OCI-LY7 (cell line): Measurements from ENCODE around the gene UFD1.

ENCODE experiments used
- EZH2phosphoT487 ChIP-seq: fragments of 200-600 bp; sonication (generic); IDR thresholded peaks from 2 replicates; pipeline ENCODE4 v1.6.1; 2018; ENCODE audit warnings: low read depth, borderline replicate concordance, mild to moderate bottlenecking, mixed run types, antibody characterized with exemption, low read length, moderate library complexity, mixed read lengths
- TF ChIP-seq, protein P1 (sequence below): fragments of 200-600 bp; sonication (generic); conservative IDR thresholded peaks from 2 replicates; pipeline ENCODE4 v1.5.1; 2014; ENCODE audit warnings: mild to moderate bottlenecking, antibody characterized with exemption, low read length, moderate library complexity, mixed read lengths

- TF ChIP-seq, protein P1, sequence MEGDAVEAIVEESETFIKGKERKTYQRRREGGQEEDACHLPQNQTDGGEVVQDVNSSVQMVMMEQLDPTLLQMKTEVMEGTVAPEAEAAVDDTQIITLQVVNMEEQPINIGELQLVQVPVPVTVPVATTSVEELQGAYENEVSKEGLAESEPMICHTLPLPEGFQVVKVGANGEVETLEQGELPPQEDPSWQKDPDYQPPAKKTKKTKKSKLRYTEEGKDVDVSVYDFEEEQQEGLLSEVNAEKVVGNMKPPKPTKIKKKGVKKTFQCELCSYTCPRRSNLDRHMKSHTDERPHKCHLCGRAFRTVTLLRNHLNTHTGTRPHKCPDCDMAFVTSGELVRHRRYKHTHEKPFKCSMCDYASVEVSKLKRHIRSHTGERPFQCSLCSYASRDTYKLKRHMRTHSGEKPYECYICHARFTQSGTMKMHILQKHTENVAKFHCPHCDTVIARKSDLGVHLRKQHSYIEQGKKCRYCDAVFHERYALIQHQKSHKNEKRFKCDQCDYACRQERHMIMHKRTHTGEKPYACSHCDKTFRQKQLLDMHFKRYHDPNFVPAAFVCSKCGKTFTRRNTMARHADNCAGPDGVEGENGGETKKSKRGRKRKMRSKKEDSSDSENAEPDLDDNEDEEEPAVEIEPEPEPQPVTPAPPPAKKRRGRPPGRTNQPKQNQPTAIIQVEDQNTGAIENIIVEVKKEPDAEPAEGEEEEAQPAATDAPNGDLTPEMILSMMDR: no peak
- no peak for TF ChIP-seq EZH2phosphoT487
These were observed 1.2 kb upstream of the UFD1 start for GRCh38 chr22:19480173-19480568.
